HG03196 (cell line): ENCODE data around the gene NKAIN2.
"Not testable (repeated sequence)": the region's sequence is repeated elsewhere in the genome, so short reads cannot be mapped to it uniquely, and the experiment has no call there.

Experiments used
- ATAC-seq: cut with Tn5 transposase; IDR thresholded peaks from one replicate; pipeline ENCODE4 v1.9.1; 2021; ENCODE audit not compliant: unreplicated experiment

NKAIN2 gene

DNA sequence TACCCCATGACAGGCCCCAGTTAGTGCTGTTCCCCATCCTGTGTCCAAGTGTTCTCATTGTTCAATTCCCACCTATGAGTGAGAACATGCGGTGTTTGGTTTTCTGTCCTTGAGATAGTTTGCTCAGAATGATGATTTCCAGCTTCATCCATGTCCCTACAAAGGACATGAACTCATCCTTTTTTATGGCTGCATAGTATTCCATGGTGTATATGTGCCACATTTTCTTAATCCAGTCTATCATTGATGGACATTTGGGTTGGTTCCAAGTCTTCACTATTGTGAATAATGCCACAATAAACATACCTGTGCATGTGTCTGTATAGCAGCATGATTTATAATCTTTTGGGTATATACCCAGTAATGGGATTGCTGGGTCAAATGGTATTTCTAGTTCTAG lies 218.4 kb downstream of the NKAIN2 start:
- ATAC-seq, result not testable (repeated sequence)

DNA sequence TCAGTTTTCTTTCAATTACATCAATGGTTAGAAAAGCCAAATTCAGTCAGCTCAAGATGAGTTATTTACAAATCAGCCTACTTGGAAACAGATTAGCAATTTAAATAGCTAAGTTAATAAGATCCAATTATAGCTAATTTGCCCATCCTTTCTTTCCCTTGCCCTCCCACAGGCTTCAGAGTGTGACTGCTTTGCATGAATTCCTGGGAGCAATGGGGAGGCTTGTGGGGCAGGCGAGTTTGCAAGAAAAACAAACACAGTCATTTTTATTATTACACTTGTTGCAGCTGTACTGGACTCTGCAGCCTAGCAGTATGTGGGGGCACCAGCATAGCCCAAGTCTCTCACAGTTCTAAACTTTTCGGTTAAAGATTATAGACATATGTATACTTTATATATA lies 219.0 kb downstream of the NKAIN2 start:
- ATAC-seq, result no peak

DNA sequence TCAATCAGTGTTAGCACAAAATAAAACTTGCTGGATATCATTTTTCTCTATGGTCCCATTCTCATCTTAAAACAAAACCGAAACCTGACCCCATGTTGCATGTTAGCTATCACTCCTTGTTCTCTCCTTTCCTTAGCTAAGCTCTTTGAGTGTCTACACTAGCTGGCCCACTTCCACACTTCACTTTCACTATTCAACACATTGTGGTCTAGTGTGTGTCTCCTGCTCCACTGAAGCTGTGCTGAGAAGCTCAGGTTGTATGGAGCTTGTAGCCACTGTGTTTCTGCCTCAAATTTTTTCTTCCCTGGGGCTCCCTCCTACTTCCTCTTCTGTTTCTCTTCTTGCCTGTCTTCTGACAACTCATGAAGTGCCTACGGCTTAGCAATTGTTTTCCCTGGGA lies 223.0 kb downstream of the NKAIN2 start:
- ATAC-seq, result no peak

DNA sequence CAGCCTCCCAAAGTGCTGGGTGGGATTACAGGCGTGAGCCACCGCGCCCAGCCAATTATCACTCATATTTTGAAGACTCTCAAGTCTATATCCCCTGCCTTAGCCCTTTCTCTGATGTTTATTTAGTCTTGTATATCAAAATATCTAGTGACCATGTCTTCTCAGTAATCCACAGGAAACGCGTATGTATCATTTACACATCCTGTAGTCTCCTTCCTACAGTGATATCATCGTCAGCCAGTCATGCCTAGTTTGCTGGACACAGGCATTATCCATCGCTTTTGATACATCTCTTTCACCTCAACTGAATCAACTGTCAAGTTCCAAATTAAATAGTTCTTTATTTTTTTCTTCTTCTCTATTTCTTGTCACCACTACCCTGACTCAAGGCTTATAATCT lies 223.7 kb downstream of the NKAIN2 start:
- no peak for ATAC-seq

DNA sequence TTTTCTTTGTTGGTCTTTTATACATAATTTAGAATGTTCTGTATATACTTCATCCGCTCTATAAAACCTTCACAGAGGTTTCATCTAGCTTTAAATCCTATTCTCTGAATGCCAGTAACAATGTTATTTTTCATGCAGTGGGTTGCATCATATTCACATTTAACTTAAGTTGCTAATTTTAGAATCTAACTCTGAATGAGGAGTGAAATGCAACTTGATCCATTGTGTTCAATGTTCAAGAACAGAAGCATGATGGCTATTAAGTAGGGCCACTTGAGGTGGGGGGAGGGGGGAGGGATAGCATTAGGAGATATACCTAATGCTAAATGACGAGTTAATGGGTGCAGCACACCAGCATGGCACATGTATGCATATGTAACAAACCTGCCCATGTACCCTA lies 224.5 kb downstream of the NKAIN2 start:
- ATAC-seq, result no peak

DNA sequence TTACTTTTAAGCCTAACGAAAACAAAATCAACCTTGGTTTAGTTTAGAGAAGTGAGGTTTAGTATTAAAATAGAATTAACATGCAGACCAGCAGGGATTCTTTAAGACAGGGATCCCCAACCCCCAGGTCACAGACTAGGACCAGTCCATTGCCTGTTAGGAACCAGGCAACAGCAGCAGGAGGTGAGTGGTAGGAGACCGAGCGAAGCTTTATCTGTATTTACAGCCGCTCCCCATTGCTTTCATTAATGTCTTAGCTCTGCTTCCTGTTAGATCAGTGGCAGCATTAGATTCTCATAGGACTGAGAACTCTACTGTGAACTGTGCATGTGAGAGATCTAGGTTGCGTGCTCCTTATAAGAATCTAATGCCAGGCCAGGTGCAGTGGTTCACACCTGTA lies 225.9 kb downstream of the NKAIN2 start:
- ATAC-seq, result no peak

DNA sequence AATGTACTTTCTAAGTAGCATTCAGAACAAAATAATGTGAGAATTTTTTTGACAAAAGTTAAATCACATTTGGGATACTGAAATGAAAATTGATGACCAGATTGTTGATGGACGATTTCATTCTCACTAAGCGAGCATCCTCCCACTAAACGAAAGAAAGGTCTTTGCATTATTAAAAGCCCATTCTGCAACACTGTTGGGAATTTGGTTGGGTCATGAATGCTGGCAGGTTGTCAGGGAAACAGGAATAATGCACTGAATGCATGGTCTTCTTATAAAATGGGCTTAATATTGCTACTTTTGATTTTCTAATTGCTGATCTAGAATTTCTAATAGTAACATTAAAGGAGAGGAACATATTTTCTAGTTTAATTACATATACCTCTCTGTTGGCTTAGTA lies 229.8 kb downstream of the NKAIN2 start:
- no peak for ATAC-seq

DNA sequence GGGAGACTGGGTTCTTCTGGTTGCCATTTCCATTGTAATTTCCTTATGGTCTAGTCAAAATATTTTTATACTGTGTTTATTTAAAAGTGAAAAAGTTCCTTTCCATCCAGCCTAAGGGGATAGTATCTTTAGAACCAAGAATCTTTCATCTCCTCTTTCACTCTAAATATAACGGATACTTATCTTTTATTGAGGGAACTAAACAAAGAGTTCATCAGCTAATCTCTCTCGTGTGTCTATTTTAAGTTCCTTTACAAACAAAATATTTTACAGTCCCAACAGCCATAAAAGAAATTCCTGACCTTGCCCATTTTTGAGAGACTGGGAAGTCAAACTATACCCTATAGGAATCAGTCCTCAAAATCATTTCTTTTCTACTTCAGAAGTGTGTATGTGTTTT lies 232.7 kb downstream of the NKAIN2 start:
- ATAC-seq, result no peak

DNA sequence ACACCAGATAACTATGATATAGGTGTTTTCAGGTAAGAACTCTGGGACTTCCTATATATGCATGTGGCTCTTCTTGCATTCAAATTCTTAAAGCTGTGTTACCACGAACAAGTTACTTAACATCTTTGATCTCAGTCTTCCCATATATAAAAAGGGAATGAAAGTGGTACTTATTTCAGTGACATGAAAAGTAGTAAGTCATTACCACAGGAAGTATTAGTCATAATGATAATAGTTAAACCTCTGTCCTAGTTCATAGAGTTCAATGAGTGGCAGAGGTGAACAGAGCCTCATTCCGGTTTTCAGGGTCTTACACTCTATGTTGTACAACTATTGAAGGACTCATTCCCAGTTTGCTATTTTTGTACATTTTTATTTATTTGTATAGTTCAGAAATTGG lies 237.0 kb downstream of the NKAIN2 start:
- peak; percentile 96 for ATAC-seq

DNA sequence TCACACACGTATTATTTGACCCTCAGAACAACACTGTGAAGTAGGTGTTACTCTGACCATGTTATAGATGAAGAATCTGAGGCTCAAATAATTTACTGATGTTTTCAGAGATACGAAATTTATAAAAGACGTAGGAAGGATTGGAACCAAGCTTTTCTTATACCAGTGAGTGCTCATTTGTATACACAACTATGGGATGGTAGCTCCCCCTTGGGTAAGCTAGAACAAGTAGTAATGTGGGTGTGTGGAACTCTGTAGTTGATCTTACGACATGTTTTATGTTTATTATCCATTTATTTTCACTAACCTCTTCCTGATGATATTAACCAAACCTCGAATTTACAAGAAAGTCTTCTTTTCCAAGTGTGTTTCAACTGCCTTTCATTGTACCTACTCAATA lies 248.5 kb downstream of the NKAIN2 start:
- ATAC-seq, result no peak

DNA sequence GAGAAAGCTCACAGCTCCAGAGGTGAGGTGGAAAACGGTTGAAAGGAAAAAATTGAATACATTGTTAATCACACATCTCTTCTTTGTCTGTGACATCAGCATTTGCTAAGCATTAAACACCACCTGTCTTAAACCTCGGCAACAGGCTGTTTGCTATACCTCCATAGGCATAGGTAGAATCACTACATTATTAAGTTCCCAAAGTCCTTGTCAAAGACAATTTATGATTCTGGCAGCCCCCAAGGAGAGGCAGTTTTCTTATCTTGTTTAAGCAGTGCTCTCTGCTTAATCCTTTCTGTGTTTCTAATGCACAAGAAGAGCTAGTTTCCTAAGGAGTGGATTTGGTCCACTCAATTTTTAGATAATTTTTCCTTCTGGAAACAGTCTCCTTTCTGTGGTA lies 249.7 kb downstream of the NKAIN2 start:
- ATAC-seq, result no peak

DNA sequence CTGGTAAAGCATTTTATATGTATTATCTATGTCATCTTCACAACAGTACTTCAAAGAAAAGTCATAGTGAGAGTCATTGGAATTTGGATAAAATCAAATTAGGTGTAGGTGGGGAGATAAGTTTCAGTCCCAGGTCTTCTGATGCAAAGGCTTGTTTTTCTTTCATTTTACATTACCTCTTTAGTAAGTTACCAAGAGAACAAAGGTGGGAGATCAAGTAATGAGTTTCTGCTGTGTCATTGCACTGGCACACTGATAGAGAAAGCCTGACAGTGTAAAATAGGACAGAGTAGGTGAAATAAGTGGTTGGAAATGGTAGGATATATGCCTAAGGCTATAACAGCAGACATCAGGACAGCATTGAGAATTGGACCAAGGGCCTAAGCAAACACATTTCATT lies 250.4 kb downstream of the NKAIN2 start:
- no peak for ATAC-seq

DNA sequence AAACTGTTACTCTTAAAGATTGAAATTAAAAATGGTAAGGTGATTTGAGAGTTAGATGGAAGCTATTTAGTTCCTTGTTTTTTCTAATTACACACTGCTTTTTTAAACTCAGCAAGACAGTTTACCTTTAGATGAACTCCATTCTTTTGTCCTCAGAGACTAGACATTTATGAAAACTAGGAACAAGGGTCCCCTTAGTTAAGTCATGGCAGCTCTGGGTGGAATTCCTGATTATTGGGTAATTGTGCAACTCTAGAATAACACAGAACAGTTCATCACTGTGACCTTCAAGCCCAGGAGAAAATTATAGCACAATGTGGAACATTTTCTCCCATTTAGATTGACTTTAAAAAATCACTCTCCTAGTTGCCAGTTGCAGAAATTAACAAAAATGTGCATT lies 251.7 kb downstream of the NKAIN2 start:
- ATAC-seq, result no peak

DNA sequence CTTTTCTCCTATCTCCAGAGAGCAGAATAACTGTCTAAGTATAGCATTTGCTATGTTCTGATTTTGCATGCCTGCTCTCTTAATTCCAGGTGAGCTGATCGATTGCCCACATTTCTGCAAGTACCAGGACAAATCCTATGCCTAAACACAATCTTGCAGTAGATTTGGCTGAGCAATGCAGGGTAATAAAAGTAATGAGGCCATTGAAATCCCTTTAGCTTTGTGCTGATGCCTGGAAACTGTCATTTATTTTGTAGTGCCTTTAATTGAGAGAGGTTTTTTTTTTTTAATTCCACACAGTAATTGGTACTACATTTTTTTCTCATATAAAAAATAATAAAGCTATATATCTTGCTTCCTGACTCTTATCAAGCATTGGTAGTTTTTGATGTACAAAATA lies 252.3 kb downstream of the NKAIN2 start:
- ATAC-seq, result no peak

DNA sequence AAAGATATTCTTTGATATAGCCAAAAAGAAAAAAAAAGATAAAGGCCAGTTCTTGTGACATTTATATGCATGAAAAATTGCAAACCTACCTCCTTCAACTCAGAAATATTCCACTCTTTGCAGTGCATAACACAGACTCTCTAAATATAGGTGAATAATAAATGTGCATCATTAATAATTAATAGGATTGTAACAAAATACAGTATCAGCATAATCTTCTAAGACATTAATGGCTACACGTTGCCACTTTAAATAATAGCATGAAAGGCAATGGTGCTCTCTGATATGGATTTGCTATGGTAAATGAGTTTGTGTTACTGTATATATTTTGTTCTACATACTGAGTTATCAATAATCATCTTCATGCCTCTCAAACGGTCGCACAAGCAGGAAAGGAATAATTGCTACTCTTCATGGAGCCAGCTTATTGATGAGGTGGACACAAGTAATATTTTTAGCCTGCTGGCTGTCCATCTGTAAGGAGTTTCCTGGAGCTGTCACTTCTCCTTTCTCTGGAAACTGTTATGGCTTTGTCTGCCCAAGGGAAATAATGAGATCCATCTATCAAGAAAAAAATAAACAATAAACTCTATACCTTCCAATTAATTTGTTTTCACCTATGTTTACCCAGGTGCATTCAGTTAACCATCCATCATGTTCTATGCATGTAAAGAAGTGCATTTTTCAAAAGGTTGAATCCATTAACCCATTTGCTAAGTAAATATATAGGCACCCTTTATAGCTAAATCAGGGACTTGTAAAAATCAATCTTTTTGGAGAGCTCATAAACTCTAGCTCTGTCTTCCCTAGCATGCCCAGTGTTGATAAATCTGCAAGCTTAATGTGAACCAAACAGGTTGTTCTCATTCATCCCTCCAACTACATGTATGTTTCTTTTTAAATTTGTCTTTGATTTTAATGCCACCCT lies 253.0 kb downstream of the NKAIN2 start:
- no peak for ATAC-seq

DNA sequence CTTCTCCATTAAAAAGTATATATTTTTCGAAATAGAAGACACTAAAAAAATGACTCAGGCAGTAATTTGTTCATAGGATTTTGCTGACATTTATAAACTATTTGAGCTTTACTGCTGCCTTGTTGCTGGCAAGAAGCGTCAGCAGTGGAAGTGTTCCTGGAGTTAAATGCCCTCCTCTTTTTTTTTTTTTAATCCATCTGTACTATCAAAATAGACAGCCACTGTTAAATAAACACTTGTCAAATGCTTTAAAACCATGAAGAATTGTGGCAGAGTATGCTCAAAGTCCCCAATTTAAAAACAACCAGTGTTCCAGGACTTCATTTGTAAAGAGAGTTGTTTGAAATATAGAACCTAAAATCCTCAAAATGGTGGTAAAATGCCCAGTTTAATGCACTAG lies 253.8 kb downstream of the NKAIN2 start:
- no peak for ATAC-seq

DNA sequence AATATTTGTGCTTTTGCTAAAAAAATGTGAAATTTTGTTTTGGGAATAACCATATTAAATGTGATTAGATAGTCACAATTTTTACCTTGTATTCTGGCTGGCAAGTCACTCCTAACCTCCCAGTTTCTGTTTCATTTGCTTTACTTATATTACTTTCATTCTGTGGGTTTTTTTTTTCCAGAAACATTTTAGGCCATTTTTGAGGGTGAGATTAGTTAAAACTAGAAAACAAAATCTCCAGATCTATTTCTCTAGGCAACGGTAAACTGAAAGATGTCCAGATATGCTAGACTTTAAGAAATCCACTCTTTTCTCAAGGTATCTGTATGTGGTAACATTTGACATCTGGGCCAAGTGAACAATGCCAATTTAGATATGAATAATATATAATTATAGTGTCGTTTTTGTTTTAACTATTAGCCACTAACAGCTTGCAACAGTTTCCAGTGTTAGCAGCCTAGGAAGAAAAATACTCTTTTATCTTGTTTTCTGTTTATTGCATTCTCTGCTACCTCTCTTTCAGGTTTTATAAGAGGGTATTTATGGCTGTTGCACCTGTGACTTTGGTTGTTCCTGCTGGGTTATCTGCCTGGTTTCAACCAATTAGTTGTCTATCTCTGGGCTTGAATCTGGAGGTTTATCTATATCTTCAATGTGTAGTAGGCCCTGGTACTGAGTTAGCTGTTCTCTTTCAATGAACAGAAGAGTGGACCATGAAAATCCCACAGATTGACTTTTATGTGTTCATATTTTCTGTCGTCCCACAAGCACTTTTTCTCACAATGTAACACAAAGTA lies 260.9 kb downstream of the NKAIN2 start:
- no peak for ATAC-seq

DNA sequence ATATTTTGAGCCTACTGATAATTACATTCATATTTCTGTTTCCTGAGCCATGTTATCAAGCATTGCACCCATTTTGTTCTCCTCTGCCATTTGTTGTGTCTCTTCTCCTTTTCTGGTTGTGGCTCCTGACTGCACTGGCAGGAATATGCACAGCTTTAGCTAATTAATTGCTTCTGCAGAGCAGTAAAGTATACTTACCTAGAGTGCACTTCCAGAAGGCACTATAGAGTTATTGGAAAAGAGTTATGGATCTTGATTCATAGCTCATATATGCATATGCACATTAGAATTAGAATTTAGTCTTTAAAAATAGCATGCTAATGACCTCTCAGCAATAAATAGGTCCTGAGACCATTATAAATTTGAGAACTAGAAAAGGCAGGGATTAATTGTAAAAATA lies 262.6 kb downstream of the NKAIN2 start:
- ATAC-seq, result no peak

DNA sequence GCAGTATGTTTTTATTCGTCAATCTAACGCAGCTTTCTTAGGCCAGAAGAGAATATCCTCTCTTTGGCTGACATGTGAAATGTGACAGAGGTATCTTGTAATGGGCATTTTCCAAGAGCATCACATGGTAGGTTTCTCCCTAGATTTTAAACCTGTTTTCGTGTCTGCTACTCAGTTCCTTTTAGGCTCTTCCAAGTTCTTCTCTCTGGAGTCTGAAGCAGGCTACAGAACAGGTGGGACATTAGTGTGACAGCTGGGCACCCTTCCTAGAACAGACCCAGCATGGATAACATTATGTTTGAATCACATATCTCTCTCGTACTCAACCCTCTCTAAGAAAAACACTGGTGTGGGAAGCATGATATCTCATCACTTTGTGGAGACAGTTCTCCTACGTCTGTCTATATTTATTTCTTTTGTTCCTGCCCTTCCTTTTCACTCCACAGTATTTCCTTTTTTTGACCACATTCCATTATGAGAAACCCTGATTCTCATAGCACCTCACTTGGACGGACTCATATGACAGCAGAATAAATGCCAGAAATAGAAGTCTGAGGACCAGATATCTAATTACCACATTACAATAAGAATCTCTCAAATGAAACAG lies 263.4 kb downstream of the NKAIN2 start:
- no peak for ATAC-seq

DNA sequence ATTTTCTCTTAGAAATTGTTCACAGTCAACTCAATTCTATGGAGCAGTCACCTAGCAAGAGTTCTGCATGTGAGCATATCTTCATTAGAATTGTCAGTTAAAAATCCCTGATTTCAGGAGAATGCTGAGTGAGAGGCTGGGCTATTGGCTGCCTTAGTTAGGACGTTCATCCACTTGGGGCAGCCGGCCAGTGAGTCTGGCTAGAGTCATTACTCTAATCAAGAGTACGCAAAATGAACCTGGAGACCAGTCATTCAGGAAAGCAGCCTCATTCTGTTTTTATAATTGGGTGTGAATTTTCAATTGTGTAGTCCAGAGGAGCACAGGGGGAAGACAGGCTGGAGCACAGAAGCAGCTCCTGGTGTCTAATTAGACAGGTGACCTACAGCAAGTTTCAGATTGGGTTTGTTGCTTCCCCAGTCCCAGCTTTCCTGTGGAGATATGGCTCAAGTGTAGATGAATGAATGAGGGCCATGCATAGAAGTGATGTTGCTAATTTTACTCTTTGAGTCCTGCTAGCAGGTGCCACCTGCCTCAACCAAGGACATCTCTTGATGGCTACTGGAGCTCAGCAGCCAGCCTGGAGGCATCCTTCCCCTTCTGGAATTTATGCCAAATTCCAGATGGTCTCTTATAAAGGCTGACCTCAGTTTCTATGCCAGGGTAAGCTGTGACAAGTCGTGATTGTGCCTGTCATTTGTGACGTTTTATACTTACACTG lies 265.7 kb downstream of the NKAIN2 start:
- no peak for ATAC-seq

DNA sequence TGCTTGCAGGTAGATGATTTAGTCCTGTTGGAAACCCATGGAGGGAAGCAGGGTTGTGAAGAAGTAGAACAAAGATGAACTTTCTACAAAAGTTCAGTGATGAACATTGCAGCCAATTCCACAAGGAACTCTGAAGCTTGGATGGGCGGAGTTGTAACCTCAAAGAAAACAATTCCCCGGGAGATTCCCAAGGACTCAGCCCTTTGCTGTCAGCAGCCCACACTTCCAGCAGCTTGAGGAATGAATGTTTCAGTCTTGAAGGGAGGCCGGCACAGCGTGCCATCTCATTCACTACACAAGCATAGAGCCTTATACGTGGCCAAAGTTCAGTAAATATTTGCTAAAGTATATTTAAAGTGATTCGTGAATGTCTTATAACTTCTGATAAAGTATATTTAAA lies 269.4 kb downstream of the NKAIN2 start:
- ATAC-seq, result no peak
